GM06990 (cell line): Measurements from ENCODE around the gene CUBN.
A peak's percentile ranks its signal among the peaks of the same experiment; 100 is the strongest.

Source experiments
- DNase-seq: peaks from one replicate; pipeline ENCODE4 v3.0.0-alpha.2; 2011; ENCODE audit not compliant: insufficient read length; ENCODE audit errors: extremely low read depth
- H3K27me3 ChIP-seq: replicated peaks from 2 replicates; pipeline ENCODE4 v1.6.0; 2011; ENCODE audit warnings: low read length; ENCODE audit not compliant: control insufficient read depth, insufficient read depth
- H3K36me3 ChIP-seq: 2 replicates; pipeline ENCODE4 v1.5.1; 2011; ENCODE audit warnings: low read length; ENCODE audit not compliant: control insufficient read depth, insufficient read depth
- H3K4me3 ChIP-seq: replicated peaks from 2 replicates; pipeline ENCODE4 v1.5.1; 2011; ENCODE audit warnings: low read depth, mild to moderate bottlenecking, control low read depth, low read length
- CTCF ChIP-seq: IDR thresholded peaks from 2 replicates; pipeline ENCODE4 v1.5.1; 2011; ENCODE audit warnings: low read length, control low read depth, mild to moderate bottlenecking, inconsistent platforms; ENCODE audit not compliant: insufficient read depth, poor library complexity, severe bottlenecking

Gene CUBN

DNA sequence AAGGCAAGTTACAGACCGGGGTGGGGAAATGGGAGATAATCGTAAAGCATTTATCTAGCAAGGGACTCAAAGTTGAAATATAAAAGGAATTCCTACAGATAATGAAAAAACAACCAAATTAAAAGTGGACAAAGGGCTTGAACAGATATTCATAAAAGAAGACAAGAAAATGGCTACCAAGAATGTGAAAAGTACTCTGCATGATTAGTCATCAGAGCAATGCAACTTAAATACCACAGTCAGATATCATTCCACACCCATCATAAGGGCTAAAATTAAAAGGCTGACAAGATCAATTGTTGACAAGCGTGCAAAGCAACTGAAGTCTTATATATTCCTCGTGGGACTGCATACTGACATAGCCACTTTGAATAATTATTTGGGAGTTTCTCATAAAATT is 187.7 kb downstream of the CUBN start:
- Histone ChIP-seq H3K4me3 (no peak overlapping the region), H3K27me3 (no peaks in the 10 kb centered on the region; the same call in 1 of the 2 replicates), H3K36me3 (no peaks in the 10 kb centered on the region)
- no peak for TF ChIP-seq CTCF
- DNase-seq, result no peak

- no peak for DNase-seq
- no peak overlapping the region for H3K4me3 ChIP-seq
- no peak for TF ChIP-seq CTCF
- no peaks in the 10 kb centered on the region for H3K36me3 ChIP-seq
- H3K27me3 ChIP-seq, result no peaks in the 10 kb centered on the region; the same call in 1 of the 2 replicates
Observed at GRCh38 chr10:16941067-16941466, 188.5 kb downstream of the CUBN start.

DNA sequence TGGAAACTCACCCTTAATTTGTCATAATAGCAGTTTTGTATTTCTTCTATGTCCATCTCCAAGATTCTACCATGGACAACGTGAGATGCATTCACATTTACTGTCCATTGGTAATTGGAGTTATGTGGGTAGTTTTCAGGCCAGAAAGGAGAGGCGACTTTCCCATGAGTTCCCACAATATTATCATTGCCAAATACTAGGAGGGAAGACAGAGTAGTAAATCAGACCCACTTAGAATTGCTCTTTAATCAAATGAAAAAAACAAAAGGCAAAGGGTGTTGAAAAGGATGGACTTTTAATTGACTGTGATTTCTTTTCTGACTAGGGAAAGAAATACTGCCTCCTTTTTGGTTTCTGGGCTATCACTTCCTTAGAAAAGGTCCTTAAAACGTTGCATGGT is 190.7 kb downstream of the CUBN start:
- DNase-seq, result no peak
- no peaks in the 10 kb centered on the region for H3K36me3 ChIP-seq

GRCh38 chr10:16934461-16934860 is 195.2 kb downstream of the CUBN start:
- Histone ChIP-seq H3K27me3 (no peaks in the 10 kb centered on the region; the same call in 1 of the 2 replicates), H3K36me3 (no peaks in the 10 kb centered on the region), H3K4me3 (no peak overlapping the region)
- no peak for DNase-seq
- TF ChIP-seq CTCF, result no peak

More for the DNA sequence above, 190.7 kb downstream of the CUBN start:
- H3K27me3 ChIP-seq, result no peaks in the 10 kb centered on the region; the same call in 1 of the 2 replicates
- TF ChIP-seq CTCF, result no peak
- no peak overlapping the region for H3K4me3 ChIP-seq

GRCh38 chr10:16933783-16934182 is 195.8 kb downstream of the CUBN start:
- peak; percentile 6 for DNase-seq
- Histone ChIP-seq H3K27me3 (no peaks in the 10 kb centered on the region; the same call in 1 of the 2 replicates), H3K36me3 (no peaks in the 10 kb centered on the region), H3K4me3 (no peak overlapping the region)
- TF ChIP-seq CTCF, result no peak

DNA sequence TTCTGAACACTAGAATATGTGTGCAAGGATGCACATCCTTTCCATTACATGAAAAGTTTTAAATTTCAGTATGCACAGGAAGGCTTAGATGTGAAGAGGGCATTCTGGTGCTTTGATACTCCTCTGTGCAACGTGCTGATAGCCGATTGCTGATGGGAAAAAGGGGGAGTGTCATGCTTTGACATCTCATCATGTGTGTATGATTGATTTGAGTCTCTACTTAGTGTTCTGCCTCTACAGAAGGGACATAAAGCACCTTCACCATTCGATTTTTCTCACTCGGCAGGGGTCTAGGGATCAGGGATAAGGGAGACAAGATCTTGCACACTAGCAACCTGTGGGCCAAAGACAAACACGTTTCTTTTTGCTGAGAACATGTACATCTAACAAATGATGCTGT is 197.7 kb downstream of the CUBN start:
- no peak for TF ChIP-seq CTCF
- DNase-seq, result no peak
- no peak overlapping the region for H3K4me3 ChIP-seq

More for the DNA sequence above, 197.7 kb downstream of the CUBN start:
- Histone ChIP-seq H3K36me3 (no peaks in the 10 kb centered on the region), H3K27me3 (no peaks in the 10 kb centered on the region)
